Keratinocyte (primary cell): Measurements from ENCODE around the gene FAM107B.

Experiments
- EZH2 ChIP-seq: IDR thresholded peaks from one replicate; pipeline ENCODE4 v1.6.1; 2012; ENCODE audit warnings: inconsistent platforms, mild to moderate bottlenecking, low read length, moderate library complexity
- TF ChIP-seq, protein P1 (sequence below), 3 experiments: IDR thresholded peaks in 1 of 3; conservative IDR thresholded peaks in 1 of 3; optimal IDR thresholded peaks in 1 of 3; 2 replicates in 2 of 3; 3 replicates in 1 of 3; pipeline versions ENCODE3 to v1.5.1; 2011; ENCODE audit warnings: low read length in 3 of 3, mild to moderate bottlenecking in 3 of 3, moderate library complexity in 2 of 3, control low read depth in 1 of 3, inconsistent platforms in 1 of 3; ENCODE audit not compliant: insufficient read depth in 2 of 3; ENCODE audit errors: extremely low read depth in 1 of 3

DNA sequence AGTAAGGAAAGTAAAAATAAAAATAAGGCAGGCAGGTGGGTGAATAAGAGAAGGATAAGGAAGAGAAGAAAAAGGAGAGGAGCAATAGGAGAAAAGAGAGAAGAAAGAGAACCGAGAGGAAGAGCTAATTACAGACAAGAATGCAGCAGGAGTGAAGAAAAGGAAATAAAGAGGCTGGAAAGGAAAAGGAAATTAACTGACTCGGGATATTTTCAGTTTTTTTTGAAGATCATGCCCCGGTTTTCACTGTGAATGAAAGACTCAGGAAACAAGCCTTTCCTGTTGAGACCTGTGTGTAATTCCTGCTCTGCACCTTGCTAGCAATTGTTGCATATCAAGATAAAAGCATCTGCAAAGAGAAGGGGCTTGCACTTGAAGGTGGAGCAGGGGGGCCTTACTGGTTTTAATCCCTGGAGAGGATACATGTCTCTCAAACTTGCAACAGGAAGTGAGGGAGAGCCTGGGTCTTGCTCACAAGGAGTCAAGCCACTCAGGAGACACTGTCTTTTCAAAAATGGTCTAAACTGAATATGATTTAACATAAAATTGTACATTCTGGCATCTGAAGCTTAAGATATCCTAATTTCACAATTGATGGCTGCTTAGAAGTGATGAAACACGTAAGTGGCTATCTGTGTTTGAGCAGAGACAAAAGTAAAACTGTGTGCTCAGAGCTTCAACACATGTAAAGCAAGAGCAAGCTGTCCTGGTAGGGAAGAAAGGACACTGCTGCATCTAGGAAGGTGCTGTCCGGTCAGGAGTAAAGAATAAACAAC lies 157.6 kb downstream of the FAM107B start:
- TF ChIP-seq, protein P1, sequence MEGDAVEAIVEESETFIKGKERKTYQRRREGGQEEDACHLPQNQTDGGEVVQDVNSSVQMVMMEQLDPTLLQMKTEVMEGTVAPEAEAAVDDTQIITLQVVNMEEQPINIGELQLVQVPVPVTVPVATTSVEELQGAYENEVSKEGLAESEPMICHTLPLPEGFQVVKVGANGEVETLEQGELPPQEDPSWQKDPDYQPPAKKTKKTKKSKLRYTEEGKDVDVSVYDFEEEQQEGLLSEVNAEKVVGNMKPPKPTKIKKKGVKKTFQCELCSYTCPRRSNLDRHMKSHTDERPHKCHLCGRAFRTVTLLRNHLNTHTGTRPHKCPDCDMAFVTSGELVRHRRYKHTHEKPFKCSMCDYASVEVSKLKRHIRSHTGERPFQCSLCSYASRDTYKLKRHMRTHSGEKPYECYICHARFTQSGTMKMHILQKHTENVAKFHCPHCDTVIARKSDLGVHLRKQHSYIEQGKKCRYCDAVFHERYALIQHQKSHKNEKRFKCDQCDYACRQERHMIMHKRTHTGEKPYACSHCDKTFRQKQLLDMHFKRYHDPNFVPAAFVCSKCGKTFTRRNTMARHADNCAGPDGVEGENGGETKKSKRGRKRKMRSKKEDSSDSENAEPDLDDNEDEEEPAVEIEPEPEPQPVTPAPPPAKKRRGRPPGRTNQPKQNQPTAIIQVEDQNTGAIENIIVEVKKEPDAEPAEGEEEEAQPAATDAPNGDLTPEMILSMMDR (optimal IDR thresholded peaks at IDR 0.05 in 1 of 3, IDR thresholded peaks at IDR 0.05 in 1 of 3, conservative IDR thresholded peaks at IDR 0.05 in 1 of 3; ENCODE audit: extremely low read depth in 1 of 3, insufficient read depth in 2 of 3, low read length in 3 of 3): no peak
- no peak for TF ChIP-seq EZH2
